Lower leg skin (tissue), 4 donors: ENCODE measurements around the gene BGN. TPM values are rescaled to one million over a fixed set of nuclear protein-coding genes. Genes with fewer than 3 reads are reported as not detected.

Experiments used
- DNase-seq, 2 donors: peaks; one replicate each; pipeline ENCODE4 v3.0.0-alpha.2; 2019; ENCODE audit warnings: low spot score in 2 of 2
- H3K4me3 ChIP-seq: fragments of 200-600 bp; sonication (generic); 2 replicates; pipeline ENCODE4 v1.5.1; 2017; ENCODE audit warnings: mild to moderate bottlenecking, low read depth; ENCODE audit not compliant: poor library complexity, severe bottlenecking
- CTCF ChIP-seq, 3 donors: fragments of 450-650 bp; IDR thresholded peaks; one replicate each; pipeline ENCODE4 v1.5.1; 2016; ENCODE audit warnings: antibody characterized with exemption in 3 of 3, mild to moderate bottlenecking in 3 of 3, moderate library complexity in 2 of 3
- POLR2A ChIP-seq, 2 donors: fragments of 450-650 bp; IDR thresholded peaks; one replicate each; pipeline ENCODE4 v1.6.1; 2016 to 2017; ENCODE audit warnings: antibody characterized with exemption in 2 of 2, mild to moderate bottlenecking in 1 of 2, moderate library complexity in 1 of 2
- WGBS, 2 donors: methylation state at CpG; one replicate each; pipeline ENCODE4 v1.1.5; 2018; 5-methylcytosine and 5-hydroxymethylcytosine counted together
- intact Hi-C: fragments of 100-400 bp; cut with DNase I; formaldehyde crosslinking; loops from one replicate; pipeline ENCODE4 v1.15.0; 2023; ENCODE audit warnings: low total_unique reads
- total RNA-seq, 4 donors: library from RNA; depleted of rRNA; stranded (reverse); fragments of >200 nt; gene quantifications; one replicate each; pipeline ENCODE4 v1.1.0, GENCODE V29; 2016

BGN gene
- total RNA-seq, 4 donors from 2014 or later, result 18.1 to 34.2 (median 22.8) TPM

GRCh38 chrX:153457827-153458466 is 36.8 kb upstream of the BGN start:
- H3K4me3 ChIP-seq, result no peak overlapping the region
- intact Hi-C loops, result no loop called here
- no peak for TF ChIP-seq POLR2A (IDR thresholded peaks at IDR 0.05)
- TF ChIP-seq CTCF (IDR thresholded peaks at IDR 0.05), result no peak
- no peak for DNase-seq
- 90 to 93% methylated on average over 11 to 17 of the region's 17 CpGs for WGBS, 2 donors

- WGBS, 2 donors, result 90 to 98% methylated on average over 4 of the region's 4 CpGs
- DNase-seq, result no peak
- TF ChIP-seq POLR2A (IDR thresholded peaks at IDR 0.05), result no peak
- no peak for TF ChIP-seq CTCF (IDR thresholded peaks at IDR 0.05)
- intact Hi-C loops, result no loop called here
- no peak overlapping the region for H3K4me3 ChIP-seq
Measured at GRCh38 chrX:153458476-153458875, 36.3 kb upstream of the BGN start.

GRCh38 chrX:153459986-153460385 is 34.8 kb upstream of the BGN start:
- no peak for TF ChIP-seq CTCF (IDR thresholded peaks at IDR 0.05)
- no peak for DNase-seq
- intact Hi-C loops, result no loop called here
- 90 to 96% methylated on average over 4 of the region's 4 CpGs for WGBS, 2 donors
- H3K4me3 ChIP-seq, result no peak overlapping the region

- H3K4me3 ChIP-seq, result no peak overlapping the region
- intact Hi-C loops, result no loop called here
- WGBS, 2 donors, result 55 to 58% methylated on average over 7 of the region's 7 CpGs
- TF ChIP-seq CTCF (IDR thresholded peaks at IDR 0.05), result no peak
- TF ChIP-seq POLR2A (IDR thresholded peaks at IDR 0.05), result no peak
- DNase-seq, result no peak
Measured at GRCh38 chrX:153460826-153461225, 34.0 kb upstream of the BGN start.

- no peak for DNase-seq
- no peak overlapping the region for H3K4me3 ChIP-seq
- TF ChIP-seq CTCF (IDR thresholded peaks at IDR 0.05), result no peak
- TF ChIP-seq POLR2A (IDR thresholded peaks at IDR 0.05), result no peak
- intact Hi-C loops, result no loop called here
- 78 to 89% methylated on average over 4 to 5 of the region's 10 CpGs for WGBS, 2 donors
Measured at GRCh38 chrX:153462291-153462690, 32.5 kb upstream of the BGN start.

GRCh38 chrX:153463031-153463430 is 31.7 kb upstream of the BGN start:
- H3K4me3 ChIP-seq, result no peak overlapping the region
- no peak for TF ChIP-seq CTCF (IDR thresholded peaks at IDR 0.05)
- no peak for TF ChIP-seq POLR2A (IDR thresholded peaks at IDR 0.05)
- DNase-seq, result no peak
- intact Hi-C loops, result no loop called here
- WGBS, 2 donors, result 56 to 67% methylated on average over 1 to 6 of the region's 6 CpGs
